COLO668 (cell line): ENCODE measurements around the gene BACE1-AS.

Experiments
- DNase-seq: peaks from one replicate; lab custom pipeline; 2025; ENCODE audit not compliant: unreplicated experiment; lab: John Stamatoyannopoulos, UW

BACE1-AS gene

GRCh38 chr11:117289795-117290194 lies 1.4 kb upstream of the BACE1-AS start:
- no peak for DNase-seq

GRCh38 chr11:117292616-117293015 lies 1.5 kb downstream of the BACE1-AS start:
- DNase-seq, result no peak

GRCh38 chr11:117295438-117296137 lies 4.4 kb downstream of the BACE1-AS start:
- DNase-seq, result no peak

- no peak for DNase-seq
These were observed 5.7 kb downstream of the BACE1-AS start for GRCh38 chr11:117296881-117297280.

GRCh38 chr11:117298195-117298594 lies 7.0 kb downstream of the BACE1-AS start:
- no peak for DNase-seq

- peak; percentile 83 for DNase-seq
These were observed 8.5 kb downstream of the BACE1-AS start for GRCh38 chr11:117299351-117300282.

GRCh38 chr11:117300283-117300663 lies 9.1 kb downstream of the BACE1-AS start:
- DNase-seq, result peak; percentile 75

- no peak for DNase-seq
These were observed 9.6 kb downstream of the BACE1-AS start for GRCh38 chr11:117300773-117301172.

GRCh38 chr11:117302228-117302627 lies 11.1 kb downstream of the BACE1-AS start:
- DNase-seq, result no peak

GRCh38 chr11:117303101-117303500 lies 12.0 kb downstream of the BACE1-AS start:
- peak; percentile 84 for DNase-seq

- DNase-seq, result no peak
These were observed 12.6 kb downstream of the BACE1-AS start for GRCh38 chr11:117303646-117304315.

GRCh38 chr11:117305145-117305544 lies 14.0 kb downstream of the BACE1-AS start:
- DNase-seq, result no peak

GRCh38 chr11:117309310-117309709 lies 18.2 kb downstream of the BACE1-AS start:
- DNase-seq, result no peak

- DNase-seq, result no peak
These were observed 21.9 kb downstream of the BACE1-AS start for GRCh38 chr11:117313091-117313490.

- peak; percentile 35 for DNase-seq
These were observed 23.0 kb downstream of the BACE1-AS start for GRCh38 chr11:117313828-117314768.

- DNase-seq, result peak; percentile 42
These were observed 23.7 kb downstream of the BACE1-AS start for GRCh38 chr11:117314840-117315239.

- peak; percentile 26 for DNase-seq
These were observed 24.4 kb downstream of the BACE1-AS start for GRCh38 chr11:117315285-117316196.

GRCh38 chr11:117316197-117316961 lies 25.2 kb downstream of the BACE1-AS start, which contains the start of gene BACE1:
TSS of gene BACE1 (minus strand) at chr11:117316256. CDS start at chr11:117315795, 461 bp downstream.
- DNase-seq, result peak; percentile 88

GRCh38 chr11:117318738-117319137 lies 27.6 kb downstream of the BACE1-AS start:
- DNase-seq, result no peak
